Lower leg skin (tissue), 4 donors: ENCODE measurements around the gene OR14A2. TPM values are rescaled to one million over a fixed set of nuclear protein-coding genes. Genes with fewer than 3 reads are reported as not detected.
"Not testable (repeated sequence)": the region's sequence is repeated elsewhere in the genome, so short reads cannot be mapped to it uniquely, and the experiment has no call there.

Experiments used
- DNase-seq, 2 donors: peaks; one replicate each; pipeline ENCODE4 v3.0.0-alpha.2; 2019; ENCODE audit warnings: low spot score in 2 of 2
- H3K4me3 ChIP-seq: fragments of 200-600 bp; sonication (generic); 2 replicates; pipeline ENCODE4 v1.5.1; 2017; ENCODE audit warnings: mild to moderate bottlenecking, low read depth; ENCODE audit not compliant: poor library complexity, severe bottlenecking
- POLR2A ChIP-seq, 2 donors: fragments of 450-650 bp; IDR thresholded peaks; one replicate each; pipeline ENCODE4 v1.6.1; 2016 to 2017; ENCODE audit warnings: antibody characterized with exemption in 2 of 2, mild to moderate bottlenecking in 1 of 2, moderate library complexity in 1 of 2
- WGBS, 2 donors: methylation state at CpG; one replicate each; pipeline ENCODE4 v1.1.5; 2018; 5-methylcytosine and 5-hydroxymethylcytosine counted together
- intact Hi-C: fragments of 100-400 bp; cut with DNase I; formaldehyde crosslinking; loops from one replicate; pipeline ENCODE4 v1.15.0; 2023; ENCODE audit warnings: low total_unique reads
- total RNA-seq, 4 donors: library from RNA; depleted of rRNA; stranded (reverse); fragments of >200 nt; gene quantifications; one replicate each; pipeline ENCODE4 v1.1.0, GENCODE V29; 2016
- TF ChIP-seq, protein P1 (sequence below), 3 donors: fragments of 450-650 bp; IDR thresholded peaks; one replicate each; pipeline ENCODE4 v1.5.1; 2016; ENCODE audit warnings: antibody characterized with exemption in 3 of 3, mild to moderate bottlenecking in 3 of 3, moderate library complexity in 2 of 3

The OR14A2 gene
- total RNA-seq, 4 donors from 2014 or later = not detected

DNA sequence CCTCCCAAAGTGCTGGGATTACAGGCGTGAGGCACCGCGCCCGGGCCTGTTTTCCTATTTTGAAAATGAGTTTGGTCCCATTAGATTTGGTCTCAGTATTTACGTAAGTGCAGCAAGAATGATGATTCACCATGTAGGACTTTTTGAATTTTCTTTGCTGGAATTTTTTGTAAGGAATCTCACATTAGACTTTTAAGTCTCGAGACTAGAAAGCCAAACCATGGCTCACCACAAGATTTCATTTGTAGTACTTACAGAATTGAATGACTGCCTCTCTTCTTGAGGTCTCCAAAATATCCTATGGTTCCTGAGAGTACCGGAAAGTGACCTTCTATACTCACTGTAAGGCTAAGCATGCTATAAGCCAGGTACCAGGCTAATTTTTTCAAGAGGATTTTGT, 325 bp downstream of the OR14A2 start:
- 88 to 91% methylated on average over 7 of the region's 7 CpGs for WGBS, 2 donors
- intact Hi-C loops = no loop called here
- no peak for TF ChIP-seq POLR2A (IDR thresholded peaks at IDR 0.05)
- TF ChIP-seq, protein P1, sequence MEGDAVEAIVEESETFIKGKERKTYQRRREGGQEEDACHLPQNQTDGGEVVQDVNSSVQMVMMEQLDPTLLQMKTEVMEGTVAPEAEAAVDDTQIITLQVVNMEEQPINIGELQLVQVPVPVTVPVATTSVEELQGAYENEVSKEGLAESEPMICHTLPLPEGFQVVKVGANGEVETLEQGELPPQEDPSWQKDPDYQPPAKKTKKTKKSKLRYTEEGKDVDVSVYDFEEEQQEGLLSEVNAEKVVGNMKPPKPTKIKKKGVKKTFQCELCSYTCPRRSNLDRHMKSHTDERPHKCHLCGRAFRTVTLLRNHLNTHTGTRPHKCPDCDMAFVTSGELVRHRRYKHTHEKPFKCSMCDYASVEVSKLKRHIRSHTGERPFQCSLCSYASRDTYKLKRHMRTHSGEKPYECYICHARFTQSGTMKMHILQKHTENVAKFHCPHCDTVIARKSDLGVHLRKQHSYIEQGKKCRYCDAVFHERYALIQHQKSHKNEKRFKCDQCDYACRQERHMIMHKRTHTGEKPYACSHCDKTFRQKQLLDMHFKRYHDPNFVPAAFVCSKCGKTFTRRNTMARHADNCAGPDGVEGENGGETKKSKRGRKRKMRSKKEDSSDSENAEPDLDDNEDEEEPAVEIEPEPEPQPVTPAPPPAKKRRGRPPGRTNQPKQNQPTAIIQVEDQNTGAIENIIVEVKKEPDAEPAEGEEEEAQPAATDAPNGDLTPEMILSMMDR (IDR thresholded peaks at IDR 0.05) = no peak
- no peak overlapping the region for H3K4me3 ChIP-seq
- no peak for DNase-seq

DNA sequence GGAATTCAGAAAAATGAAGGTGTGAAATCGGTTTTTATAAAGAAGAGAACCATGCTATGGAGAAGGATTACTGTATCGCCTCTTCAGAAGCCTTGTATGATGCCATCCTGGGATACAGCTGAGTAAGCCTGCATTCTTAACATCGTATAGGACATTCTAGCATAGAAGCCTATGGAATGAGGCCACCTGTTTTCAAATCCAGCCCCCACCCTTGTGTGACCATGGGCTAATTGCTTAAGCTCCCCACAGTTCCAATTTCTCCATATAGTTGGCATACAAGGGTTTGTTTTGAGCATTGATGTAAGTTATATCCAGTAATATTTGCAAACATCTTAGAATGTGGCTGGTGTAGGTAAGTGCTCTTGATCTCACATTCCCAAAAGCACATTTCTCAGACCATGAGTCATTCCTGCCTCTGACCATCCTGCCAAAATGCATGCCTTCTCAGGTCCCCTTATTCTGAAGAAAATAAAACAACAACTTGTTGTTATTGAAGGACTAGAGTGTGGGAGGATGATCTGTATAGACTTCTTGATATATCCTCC, 1.5 kb downstream of the OR14A2 start:
- DNase-seq = no peak
- no peak overlapping the region for H3K4me3 ChIP-seq
- WGBS, 2 donors = 79 to 80% methylated on average over 3 of the region's 3 CpGs
- intact Hi-C loops = no loop called here
- no peak for TF ChIP-seq POLR2A (IDR thresholded peaks at IDR 0.05)
- TF ChIP-seq, protein P1 (IDR thresholded peaks at IDR 0.05) = no peak

DNA sequence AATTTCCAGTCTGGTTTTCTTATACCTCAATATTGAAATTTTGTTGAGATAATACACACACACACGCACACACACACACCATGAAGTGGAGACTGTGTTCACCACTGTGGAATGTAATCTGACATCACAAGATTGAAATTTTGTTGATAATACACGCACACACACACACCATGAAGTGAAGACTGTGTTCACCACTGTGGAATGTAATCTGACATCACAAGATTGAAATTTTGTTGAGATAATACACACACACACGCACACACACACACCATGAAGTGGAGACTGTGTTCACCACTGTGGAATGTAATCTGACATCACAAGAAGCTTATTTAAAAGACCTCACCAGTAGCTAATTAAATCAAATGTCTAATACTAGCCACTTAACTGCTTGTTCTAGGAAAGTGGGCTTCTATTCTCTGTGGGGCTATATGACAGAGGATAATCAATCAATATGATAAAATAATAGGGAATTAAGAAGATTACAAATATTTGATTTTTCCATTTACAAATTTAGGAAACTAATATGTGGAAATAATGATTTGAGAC, 5.7 kb downstream of the OR14A2 start:
- 61 to 63% methylated on average over 3 of the region's 3 CpGs for WGBS, 2 donors
- intact Hi-C loops = not testable (repeated sequence)

DNA sequence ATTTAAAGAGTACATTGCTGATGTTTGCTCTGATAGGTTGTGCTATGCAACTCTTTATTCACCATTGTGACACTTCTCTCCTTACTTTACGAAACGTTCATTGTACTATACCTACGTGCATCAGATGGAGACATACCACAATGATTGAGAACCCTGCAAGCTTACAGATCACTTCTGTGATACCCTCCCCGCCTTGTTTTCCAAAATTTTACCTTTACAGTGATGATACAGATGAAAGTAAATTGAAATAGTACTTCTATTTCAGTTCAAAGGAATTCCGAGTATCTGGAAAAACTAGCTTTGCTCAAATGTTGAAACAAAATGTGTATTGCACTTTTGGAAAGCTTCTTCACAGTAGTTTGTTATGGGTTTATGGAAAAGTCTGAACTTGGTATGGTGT, 6.2 kb downstream of the OR14A2 start:
- no peak for DNase-seq
- intact Hi-C loops = no loop called here
- H3K4me3 ChIP-seq = no peak overlapping the region
- TF ChIP-seq POLR2A (IDR thresholded peaks at IDR 0.05) = no peak
- TF ChIP-seq, protein P1 (IDR thresholded peaks at IDR 0.05) = no peak
- WGBS, 2 donors = 78 to 83% methylated on average over 5 of the region's 5 CpGs

More for the DNA sequence above, 5.7 kb downstream of the OR14A2 start:
- H3K4me3 ChIP-seq, DNase-seq: not testable (repeated sequence)

DNA sequence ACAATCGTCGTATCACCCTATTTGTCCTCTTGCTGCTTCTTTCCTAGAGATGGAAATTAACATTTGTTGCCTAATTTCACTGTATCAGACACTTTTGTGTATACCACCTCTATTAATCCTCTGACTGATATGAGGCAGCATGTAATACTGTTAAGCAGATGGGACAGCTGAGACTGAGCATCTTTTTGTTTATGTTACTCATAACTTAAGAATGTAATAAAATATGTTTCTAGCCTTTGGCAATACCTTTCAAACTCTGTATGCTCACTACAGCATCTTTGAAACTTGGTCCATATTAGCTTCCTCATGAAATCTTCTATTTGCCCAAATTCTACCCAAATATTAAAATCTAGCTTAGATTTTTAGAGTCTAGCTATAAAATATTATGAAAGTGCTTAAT, 7.2 kb downstream of the OR14A2 start:
- WGBS, 2 donors = 87% methylated on average over 2 of the region's 2 CpGs
- DNase-seq = no peak
- H3K4me3 ChIP-seq = no peak overlapping the region
- intact Hi-C loops = no loop called here
- TF ChIP-seq, protein P1 (IDR thresholded peaks at IDR 0.05) = no peak
- no peak for TF ChIP-seq POLR2A (IDR thresholded peaks at IDR 0.05)

DNA sequence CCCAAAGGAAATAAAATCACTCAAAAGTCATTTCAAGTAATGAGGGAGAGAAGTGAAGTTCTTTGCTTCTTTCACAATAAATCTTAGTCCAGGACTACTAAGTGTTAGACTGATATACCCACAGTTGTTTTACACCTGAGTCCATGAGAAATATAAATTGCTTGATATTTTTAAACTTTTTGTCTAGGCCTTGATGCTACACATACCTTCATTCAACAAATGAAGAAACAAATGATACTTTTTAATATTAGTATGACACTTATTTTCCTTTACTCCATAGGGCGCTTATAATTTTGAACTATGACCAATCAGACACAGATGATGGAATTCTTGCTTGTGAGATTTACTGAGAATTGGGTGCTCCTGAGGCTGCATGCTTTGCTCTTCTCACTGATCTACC, 9.6 kb downstream of the OR14A2 start, which contains the start of gene OR14K1:
Gene OR14K1 (plus strand): TSS at position 301 of the 400 bp plus-strand sequence. CDS start 0 bp downstream, at position 301.
- WGBS, 2 donors = 100% methylated on average over 1 of the region's 1 CpG
- H3K4me3 ChIP-seq = no peak within 1 kb of the TSS
- intact Hi-C loops = no loop called here
- TF ChIP-seq POLR2A (IDR thresholded peaks at IDR 0.05) = no peak
- TF ChIP-seq, protein P1 (IDR thresholded peaks at IDR 0.05) = no peak
- DNase-seq = no peak
